Measurements from ENCODE around the gene VPS54. TPM values are rescaled to one million over a fixed set of nuclear protein-coding genes. Genes with fewer than 3 reads are reported as not detected.
"Not testable (repeated sequence)": the region's sequence is repeated elsewhere in the genome, so short reads cannot be mapped to it uniquely, and the experiment has no call there.

The VPS54 gene
- total RNA-seq, 2 experiments from 2014 or later: 13.4 to 14.3 TPM

GRCh38 chr2:63975036-63975435, 44.2 kb downstream of the VPS54 start:
- ChIA-PET POLR2A (interaction anchor here (0.7 kb wide), 1 partner anchor 75 kb away, joined by 3 read pairs; no protein-coding TSS in a partner anchor), CTCF (interaction anchor here (0.6 to 0.7 kb wide), 2 partner anchors 12 to 288 kb away, joined by 3 read pairs; no protein-coding TSS in a partner anchor)
- H3K27ac Mint-ChIP-seq: not testable (repeated sequence)

GRCh38 chr2:63962186-63962585, 57.0 kb downstream of the VPS54 start:
- Mint-ChIP-seq H3K27ac (no peak overlapping the region), H3K9me3 (ENCODE audit: insufficient read depth) (no peaks in the 10 kb centered on the region), H3K4me3 (no peak overlapping the region), H3K4me1 (ENCODE audit: low read depth) (no peaks in the 10 kb centered on the region), H3K36me3 (ENCODE audit: low read depth) (peaks cover 27% of the 10 kb centered on the region), H3K27me3 (ENCODE audit: low read depth) (no peaks in the 10 kb centered on the region)
- ChIA-PET POLR2A (no interaction called here), CTCF (interaction anchor here (1.2 kb wide), 1 partner anchor 101 kb away, joined by 3 read pairs; no protein-coding TSS in a partner anchor)
- ATAC-seq (no peak), DNase-seq (no peak)

More at GRCh38 chr2:63975036-63975435, 44.2 kb downstream of the VPS54 start:
- not testable (repeated sequence) for H3K4me3 Mint-ChIP-seq; H3K27me3 Mint-ChIP-seq (ENCODE audit: low read depth); ATAC-seq; H3K9me3 Mint-ChIP-seq (ENCODE audit: insufficient read depth); DNase-seq
- peaks cover 30% of the 10 kb centered on the region for H3K36me3 Mint-ChIP-seq (ENCODE audit: low read depth)
- H3K4me1 Mint-ChIP-seq (ENCODE audit: low read depth): peaks cover 15% of the 10 kb centered on the region

GRCh38 chr2:63950414-63950813, 68.8 kb downstream of the VPS54 start:
- DNase-seq (no peak), ATAC-seq (no peak)
- H3K4me3 Mint-ChIP-seq: no peak overlapping the region
- POLR2A ChIA-PET: no interaction called here
- peaks cover 5% of the 10 kb centered on the region for H3K4me1 Mint-ChIP-seq (ENCODE audit: low read depth)
- H3K9me3 Mint-ChIP-seq (ENCODE audit: insufficient read depth): peaks cover 14% of the 10 kb centered on the region
- CTCF ChIA-PET: interaction anchor here (1.5 kb wide), 1 partner anchor 15 kb away, joined by 3 read pairs; no protein-coding TSS in a partner anchor
- no peak overlapping the region for H3K27ac Mint-ChIP-seq
- H3K27me3 Mint-ChIP-seq (ENCODE audit: low read depth): no peaks in the 10 kb centered on the region
- peaks cover 35% of the 10 kb centered on the region for H3K36me3 Mint-ChIP-seq (ENCODE audit: low read depth)

GRCh38 chr2:63942788-63943187, 76.4 kb downstream of the VPS54 start:
- H3K27me3 Mint-ChIP-seq (ENCODE audit: low read depth): no peaks in the 10 kb centered on the region
- no peaks in the 10 kb centered on the region for H3K4me1 Mint-ChIP-seq (ENCODE audit: low read depth)
- peaks cover 29% of the 10 kb centered on the region for H3K36me3 Mint-ChIP-seq (ENCODE audit: low read depth)
- ChIA-PET CTCF (no interaction called here), POLR2A (no interaction called here)
- no peak overlapping the region for H3K4me3 Mint-ChIP-seq
- DNase-seq (no peak), ATAC-seq (no peak)
- no peak overlapping the region for H3K27ac Mint-ChIP-seq
- H3K9me3 Mint-ChIP-seq (ENCODE audit: insufficient read depth): peaks cover 5% of the 10 kb centered on the region

GRCh38 chr2:63932104-63932503, 87.1 kb downstream of the VPS54 start:
- POLR2A ChIA-PET; DNase-seq; H3K4me3 Mint-ChIP-seq; CTCF ChIA-PET; H3K27ac Mint-ChIP-seq; H3K4me1 Mint-ChIP-seq (ENCODE audit: low read depth); ATAC-seq; H3K9me3 Mint-ChIP-seq (ENCODE audit: insufficient read depth); H3K27me3 Mint-ChIP-seq (ENCODE audit: low read depth): not testable (repeated sequence)
- peaks cover 51% of the 10 kb centered on the region for H3K36me3 Mint-ChIP-seq (ENCODE audit: low read depth)

- H3K36me3 Mint-ChIP-seq (ENCODE audit: low read depth): peaks cover 41% of the 10 kb centered on the region
- CTCF ChIA-PET: interaction anchor here (0.7 to 1.3 kb wide), 2 partner anchors 29 to 53 kb away, joined by 3 read pairs; no protein-coding TSS in a partner anchor
- H3K4me3 Mint-ChIP-seq: no peak overlapping the region
- ATAC-seq (no peak), DNase-seq (no peak)
- no peaks in the 10 kb centered on the region for H3K9me3 Mint-ChIP-seq (ENCODE audit: insufficient read depth)
- no peaks in the 10 kb centered on the region for H3K4me1 Mint-ChIP-seq (ENCODE audit: low read depth)
- POLR2A ChIA-PET: no interaction called here
- no peaks in the 10 kb centered on the region for H3K27me3 Mint-ChIP-seq (ENCODE audit: low read depth)
- H3K27ac Mint-ChIP-seq: no peak overlapping the region
Observed at GRCh38 chr2:63926815-63927214, 92.4 kb downstream of the VPS54 start.

GRCh38 chr2:63914311-63914710, 104.9 kb downstream of the VPS54 start:
- Mint-ChIP-seq H3K36me3 (ENCODE audit: low read depth) (peaks cover 47% of the 10 kb centered on the region), H3K4me3 (no peak overlapping the region), H3K4me1 (ENCODE audit: low read depth) (no peaks in the 10 kb centered on the region), H3K27ac (no peak overlapping the region), H3K9me3 (ENCODE audit: insufficient read depth) (no peaks in the 10 kb centered on the region), H3K27me3 (ENCODE audit: low read depth) (no peaks in the 10 kb centered on the region)
- CTCF ChIA-PET: no interaction called here
- ATAC-seq: no peak
- DNase-seq: no peak
- POLR2A ChIA-PET: no interaction called here

- H3K9me3 Mint-ChIP-seq (ENCODE audit: insufficient read depth): peaks cover 34% of the 10 kb centered on the region
- H3K36me3 Mint-ChIP-seq (ENCODE audit: low read depth): peaks cover 71% of the 10 kb centered on the region
- H3K4me1 Mint-ChIP-seq (ENCODE audit: low read depth): peaks cover 3% of the 10 kb centered on the region
- H3K27ac Mint-ChIP-seq: no peak overlapping the region
- no peak for DNase-seq
- ChIA-PET POLR2A (interaction anchor here (0.6 kb wide), 1 partner anchor 273 kb away, joined by 3 read pairs; no protein-coding TSS in a partner anchor), CTCF (no interaction called here)
- no peaks in the 10 kb centered on the region for H3K27me3 Mint-ChIP-seq (ENCODE audit: low read depth)
- ATAC-seq: no peak
- no peak overlapping the region for H3K4me3 Mint-ChIP-seq
Observed at GRCh38 chr2:63903003-63903402, 116.2 kb downstream of the VPS54 start.

- H3K36me3 Mint-ChIP-seq (ENCODE audit: low read depth): peaks cover 72% of the 10 kb centered on the region
- peaks cover 34% of the 10 kb centered on the region for H3K9me3 Mint-ChIP-seq (ENCODE audit: insufficient read depth)
- DNase-seq: no peak
- H3K27me3 Mint-ChIP-seq (ENCODE audit: low read depth): no peaks in the 10 kb centered on the region
- ChIA-PET POLR2A (no interaction called here), CTCF (no interaction called here)
- no peak overlapping the region for H3K27ac Mint-ChIP-seq
- peaks cover 3% of the 10 kb centered on the region for H3K4me1 Mint-ChIP-seq (ENCODE audit: low read depth)
- ATAC-seq: no peak
- H3K4me3 Mint-ChIP-seq: no peak overlapping the region
Observed at GRCh38 chr2:63902149-63902548, 117.1 kb downstream of the VPS54 start.

GRCh38 chr2:63899639-63900038, 119.6 kb downstream of the VPS54 start:
- no peak overlapping the region for H3K4me3 Mint-ChIP-seq
- H3K27ac Mint-ChIP-seq: no peak overlapping the region
- DNase-seq (no peak), ATAC-seq (no peak)
- peaks cover 3% of the 10 kb centered on the region for H3K4me1 Mint-ChIP-seq (ENCODE audit: low read depth)
- H3K9me3 Mint-ChIP-seq (ENCODE audit: insufficient read depth): peaks cover 17% of the 10 kb centered on the region
- ChIA-PET CTCF (interaction anchor here (0.8 to 2.0 kb wide), 3 partner anchors 9 to 201 kb away, joined by 3 to 5 read pairs (median 4); no protein-coding TSS in a partner anchor), POLR2A (interaction anchor here (1.0 to 1.1 kb wide), 2 partner anchors 60 kb away, joined by 3 read pairs; no protein-coding TSS in a partner anchor)
- no peaks in the 10 kb centered on the region for H3K27me3 Mint-ChIP-seq (ENCODE audit: low read depth)
- peaks cover 66% of the 10 kb centered on the region for H3K36me3 Mint-ChIP-seq (ENCODE audit: low read depth)

- Mint-ChIP-seq H3K27ac (no peak overlapping the region), H3K36me3 (ENCODE audit: low read depth) (peaks cover 67% of the 10 kb centered on the region), H3K9me3 (ENCODE audit: insufficient read depth) (peaks cover 12% of the 10 kb centered on the region), H3K4me3 (no peak overlapping the region), H3K4me1 (ENCODE audit: low read depth) (peaks cover 3% of the 10 kb centered on the region), H3K27me3 (ENCODE audit: low read depth) (no peaks in the 10 kb centered on the region)
- ChIA-PET CTCF (interaction anchor here (1.5 to 2.0 kb wide), 2 partner anchors 9 to 200 kb away, joined by 4 to 5 read pairs; no protein-coding TSS in a partner anchor), POLR2A (interaction anchor here (0.6 to 1.1 kb wide), 2 partner anchors 59 to 218 kb away, joined by 3 read pairs; no protein-coding TSS in a partner anchor)
- ATAC-seq: no peak
- no peak for DNase-seq
Observed at GRCh38 chr2:63898839-63899238, 120.4 kb downstream of the VPS54 start.

- CTCF ChIA-PET: no interaction called here
- Mint-ChIP-seq H3K4me1 (ENCODE audit: low read depth) (no peaks in the 10 kb centered on the region), H3K27me3 (ENCODE audit: low read depth) (no peaks in the 10 kb centered on the region), H3K9me3 (ENCODE audit: insufficient read depth) (no peaks in the 10 kb centered on the region), H3K4me3 (no peak overlapping the region), H3K27ac (no peak overlapping the region), H3K36me3 (ENCODE audit: low read depth) (peaks cover 59% of the 10 kb centered on the region)
- POLR2A ChIA-PET: no interaction called here
- DNase-seq (no peak), ATAC-seq (no peak)
Observed at GRCh38 chr2:63894167-63894566, 125.1 kb downstream of the VPS54 start.

Measured in activated CD8-positive, alpha-beta T cell treated with anti-CD3 and anti-CD28 coated beads, Interleukin-2, amount 10 ng/mL, durations not matched to agents 7 days and 5 days (primary cell).